Body of pancreas (tissue), 4 donors: ENCODE measurements around the gene SFXN3.

Source experiments
- POLR2A ChIP-seq, 3 donors: fragments of 450-650 bp; IDR thresholded peaks; one replicate each; pipeline ENCODE4 v1.6.1; 2016; ENCODE audit warnings: antibody characterized with exemption in 3 of 3, mild to moderate bottlenecking in 2 of 3
- TF ChIP-seq, protein P1 (sequence below), 7 experiments: fragments of 450-650 bp in 4 of 7; fragments of 200-600 bp in 3 of 7; sonication (generic) in 3 of 7; IDR thresholded peaks; one replicate each; pipeline ENCODE4 v1.5.1; 2016 to 2019; ENCODE audit warnings: antibody characterized with exemption in 7 of 7

- TF ChIP-seq, protein P1, sequence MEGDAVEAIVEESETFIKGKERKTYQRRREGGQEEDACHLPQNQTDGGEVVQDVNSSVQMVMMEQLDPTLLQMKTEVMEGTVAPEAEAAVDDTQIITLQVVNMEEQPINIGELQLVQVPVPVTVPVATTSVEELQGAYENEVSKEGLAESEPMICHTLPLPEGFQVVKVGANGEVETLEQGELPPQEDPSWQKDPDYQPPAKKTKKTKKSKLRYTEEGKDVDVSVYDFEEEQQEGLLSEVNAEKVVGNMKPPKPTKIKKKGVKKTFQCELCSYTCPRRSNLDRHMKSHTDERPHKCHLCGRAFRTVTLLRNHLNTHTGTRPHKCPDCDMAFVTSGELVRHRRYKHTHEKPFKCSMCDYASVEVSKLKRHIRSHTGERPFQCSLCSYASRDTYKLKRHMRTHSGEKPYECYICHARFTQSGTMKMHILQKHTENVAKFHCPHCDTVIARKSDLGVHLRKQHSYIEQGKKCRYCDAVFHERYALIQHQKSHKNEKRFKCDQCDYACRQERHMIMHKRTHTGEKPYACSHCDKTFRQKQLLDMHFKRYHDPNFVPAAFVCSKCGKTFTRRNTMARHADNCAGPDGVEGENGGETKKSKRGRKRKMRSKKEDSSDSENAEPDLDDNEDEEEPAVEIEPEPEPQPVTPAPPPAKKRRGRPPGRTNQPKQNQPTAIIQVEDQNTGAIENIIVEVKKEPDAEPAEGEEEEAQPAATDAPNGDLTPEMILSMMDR (IDR thresholded peaks at IDR 0.05), result peak; percentile 82 to 95 (median 91)
- TF ChIP-seq POLR2A (IDR thresholded peaks at IDR 0.05), result no peak
Observed at GRCh38 chr10:101014230-101014884, 16.7 kb upstream of the SFXN3 start.
